Islet precursor cell (in vitro differentiated cells): ENCODE data around the gene SERPING1.

Experiments
- DNase-seq: peaks from one replicate; pipeline ENCODE4 v3.0.0-alpha.2; 2018

SERPING1 gene

GRCh38 chr11:57656885-57657193 lies 59.4 kb downstream of the SERPING1 start:
- DNase-seq = no peak

DNA sequence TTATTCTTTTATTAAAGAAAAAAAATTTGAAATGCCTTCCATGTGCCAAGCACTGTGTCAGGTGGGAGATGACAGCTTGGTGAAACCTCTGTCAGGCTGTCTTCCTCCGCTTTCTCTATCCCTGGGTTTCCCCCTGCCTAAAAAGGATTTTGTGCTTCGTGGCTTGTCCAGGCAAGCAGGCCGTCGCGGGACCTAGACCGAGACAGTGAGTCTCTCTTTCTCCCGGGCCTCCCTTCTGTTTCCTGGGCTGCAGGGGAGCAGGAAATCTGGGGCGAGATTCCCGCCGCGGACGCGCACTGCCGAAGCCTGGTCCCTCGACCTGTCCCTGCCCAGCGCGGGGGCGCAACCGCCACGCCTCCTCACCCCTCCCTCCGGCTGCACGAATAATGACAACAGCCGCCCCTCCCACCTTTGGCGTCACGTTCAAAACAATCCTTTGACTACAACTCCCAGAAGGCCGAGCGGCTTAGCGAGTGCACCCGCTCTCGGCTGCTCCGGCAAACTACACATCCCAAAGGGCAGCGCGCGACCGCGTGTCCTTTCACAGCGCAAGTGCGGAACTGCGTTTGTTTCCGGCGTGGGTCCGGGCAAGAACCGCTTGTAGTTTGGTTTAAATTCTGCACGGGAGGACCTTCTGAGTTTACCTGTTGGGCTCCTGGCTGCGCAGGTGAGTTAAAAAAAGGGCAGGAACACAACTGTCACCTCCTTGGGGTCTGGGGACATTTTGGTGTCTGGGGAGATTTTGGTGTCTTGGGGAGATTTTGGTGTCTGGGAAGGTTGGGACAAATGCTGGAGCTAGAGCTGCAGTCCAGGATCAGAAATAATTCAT lies 59.9 kb downstream of the SERPING1 start, which contains the start of gene CLP1:
CLP1 (plus strand) TSS at position 569 of the 829 bp plus-strand sequence. CDS start 1,715 bp downstream, outside the sequence.
- peak; percentile 100 for DNase-seq

DNA sequence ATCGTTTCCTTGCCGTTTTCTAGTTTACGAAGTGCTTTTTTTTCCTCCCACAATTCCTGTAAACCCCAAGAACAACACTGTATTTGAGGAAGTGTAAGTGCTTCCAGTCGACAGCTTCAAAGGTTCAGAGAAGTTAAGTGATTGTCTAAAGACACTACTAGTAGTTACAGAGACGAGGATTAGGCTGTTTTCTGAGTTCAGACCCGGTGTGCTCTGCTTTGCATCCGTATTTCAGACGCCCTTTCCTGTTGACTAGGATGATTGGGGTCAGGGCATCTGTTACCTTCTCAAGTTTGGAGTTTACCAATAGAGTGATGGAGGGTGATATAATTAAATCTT lies 60.5 kb downstream of the SERPING1 start:
- DNase-seq = no peak

DNA sequence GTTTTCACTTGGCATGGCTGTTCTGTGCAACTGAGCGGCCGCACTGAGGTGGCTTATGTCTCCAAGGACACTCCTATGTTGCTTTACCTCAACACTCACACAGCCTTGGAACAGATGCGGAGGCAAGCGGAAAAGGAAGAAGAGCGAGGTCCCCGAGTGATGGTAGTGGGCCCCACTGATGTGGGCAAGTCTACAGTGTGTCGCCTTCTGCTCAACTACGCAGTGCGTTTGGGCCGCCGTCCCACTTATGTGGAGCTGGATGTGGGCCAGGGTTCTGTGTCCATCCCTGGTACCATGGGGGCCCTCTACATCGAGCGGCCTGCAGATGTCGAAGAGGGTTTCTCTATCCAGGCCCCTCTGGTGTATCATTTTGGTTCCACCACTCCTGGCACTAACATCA lies 62.2 kb downstream of the SERPING1 start:
- DNase-seq = no peak

- DNase-seq = no peak
These were observed 65.4 kb downstream of the SERPING1 start for GRCh38 chr11:57662893-57663292.

GRCh38 chr11:57663975-57664374 lies 66.5 kb downstream of the SERPING1 start:
- no peak for DNase-seq
